ENCODE results near the gene UBASH3B. TPM values are rescaled to one million over a fixed set of nuclear protein-coding genes. Genes with fewer than 3 reads are reported as not detected.

Gene UBASH3B
- total and polyA plus RNA-seq, 2 experiments from 2014 or later = 5.1 to 11.1 TPM

DNA sequence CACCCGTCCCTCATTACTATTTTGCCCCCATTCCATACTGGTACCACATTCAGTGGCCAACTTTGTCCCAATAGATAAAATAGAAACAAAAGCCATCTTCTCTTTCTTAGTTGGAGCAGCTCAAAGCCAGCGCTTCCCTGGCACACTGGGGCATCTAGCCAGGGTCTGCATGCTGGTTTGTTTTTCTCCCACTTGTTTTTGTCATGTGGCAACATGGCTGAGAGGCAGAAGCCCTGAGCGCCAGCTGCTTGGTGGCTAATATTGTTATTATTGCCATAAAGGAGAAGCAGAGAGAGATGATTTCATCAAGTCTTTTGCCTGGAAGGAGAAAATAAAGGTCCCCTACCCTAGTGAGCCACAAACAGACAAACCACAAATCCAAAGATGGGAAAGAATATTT lies 134.4 kb downstream of the UBASH3B start:
- H3K4me3 ChIP-seq = no peak overlapping the region
- peaks cover under 1% of the 10 kb centered on the region for H3K4me1 ChIP-seq (ENCODE audit: insufficient read depth)
- no peaks in the 10 kb centered on the region for H4K20me1 ChIP-seq (ENCODE audit: insufficient read depth, poor library complexity, severe bottlenecking)
- H3K4me2 ChIP-seq = no peak overlapping the region
- no peaks in the 10 kb centered on the region for H3K9me2 ChIP-seq (replicated peaks; ENCODE audit: insufficient read depth)
- H3K27ac ChIP-seq = no peak overlapping the region
- no peaks in the 10 kb centered on the region for H3K36me3 ChIP-seq (replicated peaks; ENCODE audit: insufficient read depth, low read depth)
- TF ChIP-seq, protein P1, sequence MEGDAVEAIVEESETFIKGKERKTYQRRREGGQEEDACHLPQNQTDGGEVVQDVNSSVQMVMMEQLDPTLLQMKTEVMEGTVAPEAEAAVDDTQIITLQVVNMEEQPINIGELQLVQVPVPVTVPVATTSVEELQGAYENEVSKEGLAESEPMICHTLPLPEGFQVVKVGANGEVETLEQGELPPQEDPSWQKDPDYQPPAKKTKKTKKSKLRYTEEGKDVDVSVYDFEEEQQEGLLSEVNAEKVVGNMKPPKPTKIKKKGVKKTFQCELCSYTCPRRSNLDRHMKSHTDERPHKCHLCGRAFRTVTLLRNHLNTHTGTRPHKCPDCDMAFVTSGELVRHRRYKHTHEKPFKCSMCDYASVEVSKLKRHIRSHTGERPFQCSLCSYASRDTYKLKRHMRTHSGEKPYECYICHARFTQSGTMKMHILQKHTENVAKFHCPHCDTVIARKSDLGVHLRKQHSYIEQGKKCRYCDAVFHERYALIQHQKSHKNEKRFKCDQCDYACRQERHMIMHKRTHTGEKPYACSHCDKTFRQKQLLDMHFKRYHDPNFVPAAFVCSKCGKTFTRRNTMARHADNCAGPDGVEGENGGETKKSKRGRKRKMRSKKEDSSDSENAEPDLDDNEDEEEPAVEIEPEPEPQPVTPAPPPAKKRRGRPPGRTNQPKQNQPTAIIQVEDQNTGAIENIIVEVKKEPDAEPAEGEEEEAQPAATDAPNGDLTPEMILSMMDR (IDR thresholded peaks at IDR 0.05; ENCODE audit: poor library complexity) = no peak
- TF ChIP-seq EZH2 (IDR thresholded peaks at IDR 0.05; ENCODE audit: borderline replicate concordance) (no peak), EZH2phosphoT487 (IDR thresholded peaks at IDR 0.05; ENCODE audit: low read depth, severe bottlenecking, unreplicated experiment) (no peak)
- no peak for DNase-seq (ENCODE audit: low spot score)
- no peaks in the 10 kb centered on the region for H3K27me3 ChIP-seq
- H2AFZ ChIP-seq = no peak overlapping the region
- H3K79me2 ChIP-seq = no peaks in the 10 kb centered on the region
- 91% methylated on average over 3 of the region's 3 CpGs for WGBS (ENCODE audit: low lambda C conversion rate, missing lambda C conversion rate)
- no peaks in the 10 kb centered on the region for H3K9me3 ChIP-seq (ENCODE audit: low read depth)

DNA sequence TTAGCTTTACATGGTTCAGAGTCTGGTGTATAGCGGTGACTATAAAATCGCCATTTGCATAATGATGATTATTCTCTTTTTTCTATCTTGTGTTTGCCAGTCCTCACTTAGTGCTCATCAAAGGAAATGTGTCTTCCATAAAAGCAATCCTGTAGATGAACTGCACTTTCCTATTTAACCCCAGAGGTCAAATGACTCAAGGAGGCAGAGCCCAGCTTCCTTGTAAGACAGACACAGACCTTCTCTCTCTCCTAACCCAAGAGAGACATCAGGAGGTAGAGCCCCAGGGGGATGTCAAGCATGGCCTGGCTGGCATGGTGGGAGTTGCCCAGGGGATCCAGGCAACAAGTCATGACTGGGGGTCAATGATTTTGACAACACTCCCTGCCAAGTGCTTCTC lies 135.9 kb downstream of the UBASH3B start:
- Histone ChIP-seq H3K79me2 (no peaks in the 10 kb centered on the region), H3K27me3 (no peaks in the 10 kb centered on the region), H3K9me3 (ENCODE audit: low read depth) (no peaks in the 10 kb centered on the region), H3K9me2 (replicated peaks; ENCODE audit: insufficient read depth) (no peaks in the 10 kb centered on the region), H3K4me1 (ENCODE audit: insufficient read depth) (no peaks in the 10 kb centered on the region), H3K4me2 (no peak overlapping the region), H4K20me1 (ENCODE audit: insufficient read depth, poor library complexity, severe bottlenecking) (no peaks in the 10 kb centered on the region), H3K4me3 (no peak overlapping the region), H3K27ac (peak overlapping the region; percentile 18), H3K36me3 (replicated peaks; ENCODE audit: insufficient read depth, low read depth) (no peaks in the 10 kb centered on the region), H2AFZ (no peak overlapping the region)
- 98% methylated on average over 2 of the region's 2 CpGs for WGBS (ENCODE audit: low lambda C conversion rate, missing lambda C conversion rate)
- TF ChIP-seq, protein P1 (IDR thresholded peaks at IDR 0.05; ENCODE audit: poor library complexity) = no peak
- TF ChIP-seq EZH2phosphoT487 (IDR thresholded peaks at IDR 0.05; ENCODE audit: low read depth, severe bottlenecking, unreplicated experiment) (no peak), EZH2 (IDR thresholded peaks at IDR 0.05; ENCODE audit: borderline replicate concordance) (no peak)
- no peak for DNase-seq (ENCODE audit: low spot score)

DNA sequence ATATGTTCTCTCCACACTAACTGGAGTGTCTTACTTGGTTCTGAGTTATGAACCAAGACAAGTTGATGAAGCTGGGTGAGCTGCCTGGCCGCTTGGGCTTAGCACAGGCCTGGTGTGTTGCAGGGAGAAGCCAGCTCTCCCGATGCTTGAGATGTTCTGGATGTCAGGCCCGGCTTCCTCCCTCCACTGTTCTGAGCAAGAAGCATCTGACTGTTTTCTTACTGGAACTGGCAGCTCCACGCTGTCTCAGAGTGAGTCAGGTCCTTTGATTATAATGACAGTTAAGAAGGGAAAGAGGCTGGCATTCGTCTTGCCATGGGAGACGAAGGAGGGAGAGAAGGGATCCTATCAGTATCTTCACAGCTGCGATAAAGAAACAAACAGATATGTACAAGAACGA lies 136.3 kb downstream of the UBASH3B start:
- DNase-seq (ENCODE audit: low spot score) = peak; percentile 29
- no peak overlapping the region for H3K4me3 ChIP-seq
- 77% methylated on average over 8 of the region's 8 CpGs for WGBS (ENCODE audit: low lambda C conversion rate, missing lambda C conversion rate)
- H3K36me3 ChIP-seq (replicated peaks; ENCODE audit: insufficient read depth, low read depth) = no peaks in the 10 kb centered on the region
- H3K27me3 ChIP-seq = no peaks in the 10 kb centered on the region
- no peaks in the 10 kb centered on the region for H3K4me1 ChIP-seq (ENCODE audit: insufficient read depth)
- H4K20me1 ChIP-seq (ENCODE audit: insufficient read depth, poor library complexity, severe bottlenecking) = no peaks in the 10 kb centered on the region
- no peak overlapping the region for H2AFZ ChIP-seq
- no peaks in the 10 kb centered on the region for H3K79me2 ChIP-seq
- no peaks in the 10 kb centered on the region for H3K9me3 ChIP-seq (ENCODE audit: low read depth)
- no peak overlapping the region for H3K4me2 ChIP-seq
- TF ChIP-seq, protein P1 (IDR thresholded peaks at IDR 0.05; ENCODE audit: poor library complexity) = no peak
- TF ChIP-seq EZH2 (IDR thresholded peaks at IDR 0.05; ENCODE audit: borderline replicate concordance) = no peak
- TF ChIP-seq EZH2phosphoT487 (IDR thresholded peaks at IDR 0.05; ENCODE audit: low read depth, severe bottlenecking, unreplicated experiment) = no peak
- peak overlapping the region; percentile 18 for H3K27ac ChIP-seq
- no peaks in the 10 kb centered on the region for H3K9me2 ChIP-seq (replicated peaks; ENCODE audit: insufficient read depth)

DNA sequence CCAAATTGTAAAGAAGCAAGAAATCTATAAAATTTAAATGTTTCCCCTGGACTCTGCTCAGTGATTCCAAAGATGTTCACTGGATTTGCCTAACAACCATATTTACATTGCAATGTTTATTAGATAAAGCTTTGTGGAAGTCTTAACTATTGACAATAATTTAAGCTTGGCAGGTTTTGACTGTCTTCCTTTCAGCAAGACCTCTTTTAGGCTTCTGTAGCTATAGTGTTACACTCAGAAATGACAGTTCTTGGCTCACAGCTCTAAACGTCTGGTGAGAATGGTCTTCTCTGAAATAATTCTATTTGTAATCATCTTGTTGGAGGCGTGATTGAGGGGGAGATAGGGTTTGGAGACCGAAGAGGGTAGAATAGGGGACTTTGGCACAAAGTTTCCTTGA lies 138.0 kb downstream of the UBASH3B start:
- 51% methylated on average over 3 of the region's 3 CpGs for WGBS (ENCODE audit: low lambda C conversion rate, missing lambda C conversion rate)
- no peaks in the 10 kb centered on the region for H3K79me2 ChIP-seq

More for the DNA sequence above, 138.0 kb downstream of the UBASH3B start:
- H4K20me1 ChIP-seq (ENCODE audit: insufficient read depth, poor library complexity, severe bottlenecking) = no peaks in the 10 kb centered on the region
- no peak overlapping the region for H3K27ac ChIP-seq
- no peaks in the 10 kb centered on the region for H3K27me3 ChIP-seq
- no peak overlapping the region for H2AFZ ChIP-seq
- H3K36me3 ChIP-seq (replicated peaks; ENCODE audit: insufficient read depth, low read depth) = no peaks in the 10 kb centered on the region
- H3K9me3 ChIP-seq (ENCODE audit: low read depth) = no peaks in the 10 kb centered on the region
- no peak overlapping the region for H3K4me2 ChIP-seq
- no peaks in the 10 kb centered on the region for H3K9me2 ChIP-seq (replicated peaks; ENCODE audit: insufficient read depth)
- H3K4me1 ChIP-seq (ENCODE audit: insufficient read depth) = no peaks in the 10 kb centered on the region
- DNase-seq (ENCODE audit: low spot score) = no peak
- TF ChIP-seq EZH2 (IDR thresholded peaks at IDR 0.05; ENCODE audit: borderline replicate concordance) = no peak
- TF ChIP-seq, protein P1 (IDR thresholded peaks at IDR 0.05; ENCODE audit: poor library complexity) = no peak
- peak; percentile 94 for TF ChIP-seq EZH2phosphoT487 (IDR thresholded peaks at IDR 0.05; ENCODE audit: low read depth, severe bottlenecking, unreplicated experiment)
- no peak overlapping the region for H3K4me3 ChIP-seq
